Activated CD8-positive, alpha-beta memory T cell treated with anti-CD3 and anti-CD28 coated beads, Interleukin-2, amount 50 U/mL, for 4 hours (primary cell): Measurements from ENCODE around the gene RNF123.

Experiments
- DNase-seq: peaks from one replicate; pipeline ENCODE4 v3.0.0-alpha.2; 2020

Gene RNF123

DNA sequence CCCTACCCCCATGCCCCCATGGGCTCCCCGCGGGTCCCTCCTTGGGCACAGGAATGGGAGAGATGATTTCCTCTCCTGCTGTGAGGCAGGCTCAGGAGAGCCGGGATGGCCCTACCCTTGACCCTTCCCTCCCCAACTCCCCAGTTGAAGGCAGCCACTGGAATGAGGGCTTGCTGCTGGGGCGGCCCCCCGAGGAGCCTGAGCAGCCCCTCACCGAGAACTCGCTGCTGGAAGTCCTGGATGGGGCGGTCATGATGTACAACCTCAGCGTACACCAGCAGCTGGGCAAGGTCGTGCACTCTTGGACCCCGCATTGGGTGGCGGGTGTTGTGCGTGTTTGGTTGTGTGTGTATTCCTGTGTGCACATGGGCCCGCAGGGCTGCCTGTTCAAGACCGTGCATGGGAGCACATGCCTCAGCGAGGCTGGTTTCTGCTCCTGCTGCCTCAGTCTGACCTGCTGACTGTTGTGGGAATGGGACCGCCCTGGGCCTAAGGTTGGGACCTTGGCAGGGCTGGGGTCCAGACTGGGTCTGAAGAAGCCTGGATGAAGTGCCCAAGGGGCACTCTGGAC lies 16.1 kb downstream of the RNF123 start:
- no peak for DNase-seq

GRCh38 chr3:49706456-49707112 lies 17.2 kb downstream of the RNF123 start:
- no peak for DNase-seq

DNA sequence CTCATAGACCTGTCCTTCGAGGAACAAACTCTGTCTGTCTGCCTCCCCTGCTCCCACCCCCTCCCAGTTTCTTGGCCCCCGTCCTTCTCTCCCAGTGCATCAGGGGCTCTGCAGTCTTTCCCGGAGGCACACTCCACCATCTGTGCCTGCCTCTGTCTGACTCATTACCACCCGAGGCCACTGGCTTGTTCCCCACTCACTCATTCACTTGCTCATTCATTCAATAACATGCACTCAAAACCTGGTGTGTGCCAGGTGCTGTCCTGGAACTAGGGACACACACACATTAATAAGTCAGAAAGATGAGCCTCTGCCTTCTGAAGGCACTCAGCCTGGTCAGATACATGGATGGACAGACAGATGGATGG lies 17.7 kb downstream of the RNF123 start:
- DNase-seq: no peak

DNA sequence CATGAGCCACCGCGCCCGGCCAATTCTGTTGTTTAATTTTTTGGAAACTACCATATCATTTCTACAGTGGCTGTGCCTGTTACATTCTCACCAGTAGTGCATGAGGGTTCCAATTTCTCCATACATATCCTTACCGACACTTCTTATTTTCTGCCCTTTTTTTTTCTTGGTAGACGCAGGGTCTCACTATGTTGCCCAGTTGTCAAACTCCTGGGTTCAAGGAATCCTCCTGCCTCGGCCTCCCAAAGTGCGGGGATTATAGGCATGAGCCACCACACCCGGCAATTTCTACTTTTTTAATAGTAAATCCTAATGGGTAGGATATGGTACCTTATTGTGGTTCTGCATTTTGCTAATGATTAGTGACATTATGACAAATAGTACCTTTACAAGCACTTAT lies 20.5 kb downstream of the RNF123 start:
- DNase-seq: no peak

- DNase-seq: peak; percentile 11
Measured at GRCh38 chr3:49711489-49711888, 22.1 kb downstream of the RNF123 start.

DNA sequence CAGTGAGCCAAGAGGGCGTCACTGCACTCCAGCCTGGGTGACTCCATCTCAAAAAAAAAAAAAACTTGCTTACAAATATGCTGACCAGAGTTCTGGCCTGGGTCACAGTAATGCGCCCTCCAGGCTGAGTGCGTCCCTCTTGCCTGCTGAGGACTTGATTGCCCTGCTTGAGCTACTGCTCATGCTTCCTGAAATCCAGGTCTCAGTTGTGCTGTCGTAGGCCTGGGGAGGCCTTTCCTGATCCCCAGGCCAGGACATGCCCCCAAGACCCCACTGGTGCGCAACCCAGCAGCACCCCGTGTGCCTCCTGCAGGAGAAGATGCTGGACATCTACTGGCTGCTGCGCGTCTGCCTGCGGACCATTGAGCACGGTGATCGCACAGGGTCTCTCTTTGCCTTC lies 22.8 kb downstream of the RNF123 start:
- no peak for DNase-seq

- DNase-seq: no peak
Measured at GRCh38 chr3:49712631-49713317, 23.4 kb downstream of the RNF123 start.

- DNase-seq: no peak
Measured at GRCh38 chr3:49713336-49714105, 24.2 kb downstream of the RNF123 start.

- DNase-seq: peak; percentile 8
Measured at GRCh38 chr3:49714728-49715550, 25.6 kb downstream of the RNF123 start.

- no peak for DNase-seq
Measured at GRCh38 chr3:49715611-49716121, 26.3 kb downstream of the RNF123 start.

- DNase-seq: no peak
Measured at GRCh38 chr3:49716169-49716568, 26.8 kb downstream of the RNF123 start.

GRCh38 chr3:49716691-49717210 lies 27.4 kb downstream of the RNF123 start:
- DNase-seq: no peak

DNA sequence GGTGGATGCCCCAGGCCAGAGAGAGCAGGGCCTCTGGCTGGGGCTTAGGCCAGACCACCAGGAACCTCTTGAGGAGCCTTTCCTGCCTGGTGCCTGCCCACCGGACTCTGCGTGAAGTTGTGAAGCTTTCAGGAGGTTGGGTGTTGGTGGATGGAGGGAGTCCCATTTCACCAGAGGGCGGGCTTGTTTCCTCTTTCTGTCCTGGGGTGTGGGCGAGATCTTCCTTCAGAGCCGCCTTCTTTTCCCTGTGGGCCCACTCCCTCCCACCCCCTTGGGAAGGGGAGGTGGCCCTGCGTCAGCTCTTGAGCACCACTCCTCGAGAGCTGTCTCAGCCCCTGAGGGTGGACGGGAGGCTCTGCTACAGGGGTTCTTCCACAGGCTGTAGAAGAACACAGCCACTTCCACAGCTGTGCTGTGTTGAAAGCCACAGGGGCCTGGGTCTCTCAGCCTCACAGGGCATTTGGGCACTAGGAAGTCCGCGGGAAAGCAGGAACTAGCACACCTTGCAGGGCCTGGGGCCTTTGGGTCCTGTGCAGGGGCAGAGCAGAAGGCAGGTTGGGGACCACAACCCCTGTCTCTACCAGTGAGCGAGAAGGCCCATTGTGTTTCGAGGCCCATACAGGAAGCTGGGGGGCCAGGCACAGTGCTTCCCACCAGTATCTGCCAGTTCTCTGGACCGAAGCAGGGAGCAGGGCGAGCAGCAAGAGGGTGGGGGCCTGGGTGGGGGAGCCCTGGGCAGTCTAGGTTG lies 28.0 kb downstream of the RNF123 start:
- DNase-seq: no peak

DNA sequence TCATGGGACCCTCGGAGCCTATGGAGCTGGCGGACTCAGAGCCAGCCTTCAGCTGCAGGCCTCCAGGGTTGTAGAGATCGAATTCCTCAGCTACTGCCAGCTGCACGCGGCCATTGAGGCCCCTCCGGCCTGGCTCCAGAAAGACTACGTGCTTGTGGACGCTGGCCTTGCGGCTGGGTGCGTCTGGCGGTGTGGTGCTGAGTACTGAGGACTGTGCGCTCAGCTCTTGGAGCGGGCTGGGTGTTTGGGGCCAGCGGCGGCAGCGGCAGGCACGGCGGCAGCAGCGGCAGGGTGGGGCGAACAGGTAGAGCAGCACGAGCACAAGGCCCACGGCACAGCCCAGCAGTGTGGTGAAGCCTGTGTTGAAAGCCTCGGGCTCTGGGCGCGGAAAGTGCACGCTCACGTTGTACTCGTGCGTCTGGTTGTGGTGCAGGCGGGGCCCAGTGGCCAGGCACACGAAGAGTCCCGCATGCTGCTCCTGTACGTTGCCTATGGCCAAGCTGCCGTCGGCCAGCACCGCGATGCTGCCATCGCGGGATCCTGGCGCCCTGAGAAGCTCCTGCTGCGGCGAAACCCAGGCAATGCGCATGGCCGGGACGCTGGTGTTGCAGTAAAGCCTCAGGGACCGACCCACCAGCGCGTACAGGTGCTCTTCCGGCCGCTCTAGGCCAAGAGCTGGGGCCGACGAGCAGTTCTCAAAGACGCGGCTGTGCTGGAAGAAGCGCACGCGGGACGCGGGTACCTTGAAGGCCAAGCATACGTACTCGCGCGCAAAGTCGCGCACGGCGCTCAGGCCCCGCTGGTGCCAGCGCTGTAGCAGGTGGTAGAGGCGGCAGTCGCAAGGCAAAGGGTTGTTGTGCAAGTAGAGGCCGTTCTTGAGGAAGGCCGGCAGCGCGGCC lies 28.9 kb downstream of the RNF123 start:
- no peak for DNase-seq

DNA sequence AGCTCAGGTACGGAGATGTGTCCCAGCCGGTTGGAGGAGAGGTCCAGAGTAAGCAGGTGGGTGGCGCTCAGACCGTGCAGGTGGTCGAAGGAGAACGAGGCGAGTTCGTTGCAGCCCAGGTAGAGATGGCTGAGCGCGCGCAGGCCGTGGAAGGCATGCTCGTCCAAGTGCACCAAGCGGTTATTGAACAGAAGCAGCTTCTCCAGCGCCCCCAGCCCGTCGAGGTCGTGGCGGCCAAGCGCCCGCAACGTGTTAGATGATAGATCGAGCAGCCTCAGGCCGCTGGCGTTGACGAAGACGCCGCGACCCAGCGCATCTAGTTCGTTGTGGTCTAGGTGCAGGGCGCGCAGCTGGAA lies 29.5 kb downstream of the RNF123 start:
- no peak for DNase-seq

GRCh38 chr3:49719214-49719884 lies 30.0 kb downstream of the RNF123 start, which contains the start of gene AMIGO3:
AMIGO3 (minus strand) TSS chr3:49719684; CDS start chr3:49719465, 219 bp downstream.
- peak; percentile 91 for DNase-seq

GRCh38 chr3:49720855-49721595 lies 31.7 kb downstream of the RNF123 start:
- DNase-seq: no peak

DNA sequence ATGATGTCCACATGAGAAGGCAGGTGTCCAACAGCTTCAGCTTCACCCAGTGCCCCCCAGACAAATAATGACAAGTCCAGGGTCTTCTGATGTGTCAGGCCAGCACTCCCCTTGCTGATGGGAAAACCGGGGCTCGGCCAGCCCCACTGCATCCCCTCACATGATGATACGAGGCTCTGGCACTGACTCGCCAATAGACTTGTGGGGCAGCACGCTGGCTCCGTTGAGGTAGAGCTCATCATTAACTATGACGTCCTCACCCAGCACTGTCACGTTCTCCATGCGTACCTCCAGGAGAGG lies 32.2 kb downstream of the RNF123 start:
- DNase-seq: no peak
